ENCODE results near the gene BTBD6.

DNA sequence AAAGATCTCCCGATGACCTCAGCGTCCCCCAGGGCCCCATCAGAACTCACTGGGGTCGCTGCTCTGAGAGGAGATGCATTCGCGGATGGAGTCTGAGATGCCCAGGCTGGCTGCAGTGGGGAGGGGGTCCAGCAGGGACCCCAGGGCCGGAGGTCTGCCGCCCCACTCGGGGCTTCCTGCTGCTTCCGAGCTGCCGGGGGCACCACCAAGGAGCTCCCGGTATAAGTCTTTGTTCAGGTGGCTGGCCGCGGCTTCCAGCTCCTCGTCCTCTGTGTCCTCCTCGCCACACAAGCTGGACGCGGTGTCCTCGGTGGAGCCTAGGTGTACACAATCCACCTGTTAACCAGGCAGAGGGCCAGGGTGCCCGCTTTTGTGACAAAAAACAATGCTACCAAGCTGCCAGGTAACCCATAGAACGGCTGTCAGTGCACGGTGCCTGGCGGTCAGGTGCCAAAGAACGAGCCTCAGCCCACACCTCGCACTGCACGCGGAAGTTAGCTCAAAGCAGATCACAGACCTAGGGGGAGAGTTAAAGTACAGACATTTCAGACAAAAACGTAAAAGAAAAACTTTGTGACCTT lies 26.6 kb upstream of the BTBD6 start:
- TF ChIP-seq EZH2 (IDR thresholded peaks at IDR 0.05; ENCODE audit: insufficient read depth, poor library complexity, severe bottlenecking) (no peak), EZH2phosphoT487 (IDR thresholded peaks at IDR 0.05; ENCODE audit: insufficient read depth, low read depth) (no peak)

Measured in GM23248 (cell line).